B cell (primary cell): ENCODE data around the gene CDK4. TPM values are rescaled to one million over a fixed set of nuclear protein-coding genes. Genes with fewer than 3 reads are reported as not detected.
A peak's percentile ranks its signal among the peaks of the same experiment; 100 is the strongest.
"Not testable (repeated sequence)": the region's sequence is repeated elsewhere in the genome, so short reads cannot be mapped to it uniquely, and the experiment has no call there.

Source experiments
- ATAC-seq: fragments of 200-7000 bp; cut with Tn5 transposase; one replicate; pipeline ENCODE4 v1.10.0; 2021; ENCODE audit warnings: low read depth, mild to moderate bottlenecking, moderate number of reproducible peaks, moderate library complexity
- CTCF ChIA-PET: fragments of 350-600 bp; sonication (Branson Sonifier 250); formaldehyde crosslinking; loops from one replicate; lab custom pipeline; 2021; ENCODE audit warnings: antibody characterized with exemption, inconsistent platforms; lab: Charles Lee
- POLR2A ChIA-PET: fragments of 350-600 bp; sonication (Branson Sonifier 250); formaldehyde crosslinking; loops from one replicate; lab custom pipeline; 2021; ENCODE audit warnings: antibody characterized with exemption; lab: Charles Lee
- DNase-seq: peaks from one replicate; pipeline ENCODE4 v3.0.0; 2013
- H2AFZ ChIP-seq: 2 replicates; pipeline ENCODE4 v1.6.1; 2012; ENCODE audit warnings: mild to moderate bottlenecking, low read depth, low read length; ENCODE audit not compliant: insufficient read depth, poor library complexity, severe bottlenecking
- H3K27ac ChIP-seq, 2 donors: 1 replicate in 1 of 2; 2 replicates in 1 of 2; pipeline ENCODE4 v1.5.1; 2012 to 2013; ENCODE audit warnings: low read length in 2 of 2, mild to moderate bottlenecking in 2 of 2, moderate library complexity in 1 of 2
- H3K27me3 ChIP-seq, 4 experiments: fragments of 200-600 bp in 1 of 4; sonication (generic) in 1 of 4; replicated peaks in 1 of 4; 1 replicate in 2 of 4; 2 replicates in 2 of 4; pipeline versions ENCODE4 v1.6.1 to v1.7.0; 2013 to 2016; ENCODE audit warnings: low read length in 3 of 4, mild to moderate bottlenecking in 2 of 4, mixed read lengths in 1 of 4, moderate library complexity in 1 of 4; ENCODE audit not compliant: insufficient read depth in 4 of 4, control insufficient read depth in 3 of 4; ENCODE audit errors: control extremely low read depth in 1 of 4
- H3K36me3 ChIP-seq, 2 experiments: replicated peaks in 1 of 2; 1 replicate in 1 of 2; 2 replicates in 1 of 2; pipeline versions ENCODE4 v1.6.1 to v1.7.1; 2013; ENCODE audit warnings: low read length in 1 of 2; ENCODE audit not compliant: insufficient read depth in 2 of 2, control insufficient read depth in 1 of 2; ENCODE audit errors: control extremely low read depth in 1 of 2, extremely low read depth in 1 of 2
- H3K4me1 ChIP-seq, 2 donors: fragments of 200-600 bp in 1 of 2; sonication (generic) in 1 of 2; 1 replicate in 1 of 2; 2 replicates in 1 of 2; pipeline versions ENCODE4 v1.5.1 to v1.6.1; 2013 to 2017; ENCODE audit warnings: low read length in 2 of 2; ENCODE audit not compliant: control insufficient read depth in 2 of 2, insufficient read depth in 2 of 2
- H3K4me2 ChIP-seq: replicated peaks from 2 replicates; pipeline ENCODE3; 2012; ENCODE audit warnings: mild to moderate bottlenecking, low read depth, low read length; ENCODE audit not compliant: poor library complexity, severe bottlenecking
- H3K4me3 ChIP-seq, 5 experiments: fragments of 200-600 bp in 1 of 5; sonication (generic) in 1 of 5; 1 replicate in 3 of 5; 2 replicates in 2 of 5; pipeline versions ENCODE4 v1.5.1 to v1.7.0; 2011 to 2016; ENCODE audit warnings: low read length in 4 of 5, mild to moderate bottlenecking in 4 of 5, low read depth in 2 of 5, control low read depth in 1 of 5, moderate library complexity in 1 of 5; ENCODE audit not compliant: insufficient read depth in 1 of 5; ENCODE audit errors: control extremely low read depth in 1 of 5, extremely low read depth in 1 of 5
- H3K79me2 ChIP-seq: fragments of 200-600 bp; sonication (generic); one replicate; pipeline ENCODE4 v1.6.0; 2016; ENCODE audit warnings: low read length; ENCODE audit not compliant: control insufficient read depth, insufficient read depth
- H3K9ac ChIP-seq: fragments of 200-600 bp; sonication (generic); 2 replicates; pipeline ENCODE4 v1.6.1; 2017; ENCODE audit warnings: mild to moderate bottlenecking, low read length, moderate library complexity
- H3K9me3 ChIP-seq, 3 donors: one replicate each; pipeline versions ENCODE4 v1.6.1 to v1.7.1; 2013; ENCODE audit warnings: low read length in 2 of 3; ENCODE audit not compliant: control insufficient read depth in 2 of 3, insufficient read depth in 1 of 3; ENCODE audit errors: control extremely low read depth in 1 of 3
- H4K20me1 ChIP-seq: 2 replicates; pipeline ENCODE4 v1.6.0; 2012; ENCODE audit warnings: mild to moderate bottlenecking, low read length; ENCODE audit not compliant: insufficient read depth, control insufficient read depth, poor library complexity, severe bottlenecking
- H3K27ac Mint-ChIP-seq: one replicate; pipeline ENCODE4 v1.8.0; 2021; ENCODE audit warnings: mixed read lengths
- H3K27me3 Mint-ChIP-seq: one replicate; pipeline ENCODE4 v1.8.0; 2021; ENCODE audit warnings: mixed read lengths
- H3K4me1 Mint-ChIP-seq: one replicate; pipeline ENCODE4 v1.8.0; 2021; ENCODE audit warnings: mixed read lengths
- H3K4me3 Mint-ChIP-seq: one replicate; pipeline ENCODE4 v1.8.0; 2021; ENCODE audit warnings: mixed read lengths
- H3K9me3 Mint-ChIP-seq: one replicate; pipeline ENCODE4 v1.8.0; 2022; ENCODE audit warnings: mixed read lengths; ENCODE audit not compliant: insufficient read depth
- CTCF ChIP-seq: fragments of 200-600 bp; IDR thresholded peaks from one replicate; pipeline ENCODE4 v1.8.0; 2022; ENCODE audit warnings: antibody characterized with exemption, mild to moderate bottlenecking
- EZH2 ChIP-seq: IDR thresholded peaks from 2 replicates; pipeline ENCODE4 v1.6.1; 2012; ENCODE audit warnings: borderline replicate concordance, low read depth, mild to moderate bottlenecking, moderate library complexity, low read length; ENCODE audit not compliant: insufficient read depth, poor library complexity, severe bottlenecking
- WGBS: methylation state at CpG from one replicate; pipeline ENCODE4 v1.1.5; 2013; ENCODE audit warnings: missing lambda C conversion rate; ENCODE audit not compliant: insufficient coverage; 5-methylcytosine and 5-hydroxymethylcytosine counted together
- intact Hi-C: fragments of 100-400 bp; cut with micrococcal nuclease; formaldehyde crosslinking; loops from one replicate; pipeline ENCODE4 v1.10.0; 2022
- polyA plus RNA-seq: library from polyadenylated mRNA; depleted of rRNA; stranded (reverse); fragments of >200 nt; gene quantifications from 2 replicates; pipeline ENCODE4 v1.2.3, GENCODE V29; 2012
- total RNA-seq, 2 donors: library from RNA; stranded (reverse); fragments of 120-200 nt in 1 of 2; gene quantifications; 1 replicate in 1 of 2; 2 replicates in 1 of 2; pipeline versions ENCODE4 v1.2.3 to v1.2.4, GENCODE V29; 2013 to 2022

The CDK4 gene
- total and polyA plus RNA-seq, 2 donors (not counting 1 experiment from before 2014, with no cell fraction given) = 34.8 to 44.6 TPM

- CTCF ChIA-PET = interaction anchor here (0.5 kb wide), 1 partner anchor 34 kb away, joined by 4 read pairs; no protein-coding TSS in a partner anchor
- peak overlapping the region; percentile 20 for H3K27ac Mint-ChIP-seq
Measured at GRCh38 chr12:57722716-57723629, 29.1 kb downstream of the CDK4 start.

DNA sequence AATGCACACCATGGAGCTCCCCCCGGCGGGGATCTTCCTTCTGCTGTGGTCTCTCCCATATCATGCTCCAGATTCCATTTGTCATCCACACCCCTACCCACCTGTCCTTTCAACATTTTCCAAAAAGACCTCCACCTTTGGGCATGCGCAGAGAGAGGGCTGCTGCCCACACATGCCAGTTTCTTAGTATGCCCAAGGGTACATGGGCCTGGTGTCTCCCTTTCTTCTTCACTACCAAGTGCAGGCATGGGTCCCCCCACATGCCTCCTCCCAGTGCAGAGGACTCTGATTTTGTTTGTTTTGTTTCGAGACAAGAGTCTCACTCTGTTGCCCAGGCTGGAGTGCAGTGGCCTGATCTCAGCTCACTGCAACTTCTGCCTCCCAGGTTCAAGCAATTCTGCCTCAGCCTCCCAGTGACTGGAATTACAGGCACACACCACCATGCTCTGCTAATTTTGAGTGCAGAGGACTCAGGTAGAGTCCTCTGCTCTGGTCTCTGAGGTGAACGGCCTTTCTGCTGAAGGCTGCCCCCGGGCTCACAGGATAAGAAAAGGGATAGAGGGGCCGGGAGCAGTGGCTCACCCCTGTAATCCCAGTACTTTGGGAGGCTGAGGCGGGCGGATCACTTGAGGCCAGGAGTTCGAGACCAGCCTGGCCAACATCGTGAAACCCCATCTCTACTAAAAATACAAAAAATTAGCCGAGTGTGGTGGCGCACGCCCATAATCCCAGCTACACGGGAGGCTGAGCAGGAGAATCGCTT is 30.1 kb downstream of the CDK4 start:
- H3K9me3 Mint-ChIP-seq, H3K27me3 Mint-ChIP-seq, H3K4me3 Mint-ChIP-seq, DNase-seq, H3K27ac Mint-ChIP-seq, POLR2A ChIA-PET, H3K9me3 ChIP-seq, CTCF ChIA-PET, H3K27ac ChIP-seq, H3K9ac ChIP-seq, H3K4me2 ChIP-seq, ATAC-seq, intact Hi-C loops, H3K27me3 ChIP-seq, H2AFZ ChIP-seq, H3K4me3 ChIP-seq, H3K79me2 ChIP-seq: not testable (repeated sequence)
- 96% methylated on average over 10 of the region's 16 CpGs for WGBS
- H3K4me1 Mint-ChIP-seq = peaks cover 15% of the 10 kb centered on the region
- Histone ChIP-seq H3K4me1 (peaks cover 8 to 16% of the 10 kb centered on the region in 2 donors), H3K36me3 (peaks cover 1 to 55% of the 10 kb centered on the region in 2 experiments), H4K20me1 (peaks cover 20% of the 10 kb centered on the region)

More at GRCh38 chr12:57722716-57723629, 29.1 kb downstream of the CDK4 start:
- POLR2A ChIA-PET = interaction anchor here (0.6 kb wide), 1 partner anchor 1710 kb away, joined by 5 read pairs; no protein-coding TSS in a partner anchor
- Histone ChIP-seq H3K79me2 (no peaks in the 10 kb centered on the region), H4K20me1 (peaks cover 11% of the 10 kb centered on the region), H3K4me2 (no peak overlapping the region), H3K4me3 (no peak overlapping the region), H3K27ac (no peak overlapping the region), H3K4me1 (peaks cover 8 to 16% of the 10 kb centered on the region in 2 donors), H3K9ac (no peak overlapping the region), H3K9me3 (peaks cover 0 to 7% (median 0%) of the 10 kb centered on the region in 3 donors), H2AFZ (no peak overlapping the region), H3K27me3 (no peaks in the 10 kb centered on the region), H3K36me3 (peaks cover 0 to 58% of the 10 kb centered on the region in 2 experiments)
- no peak for ATAC-seq
- Mint-ChIP-seq H3K9me3 (no peaks in the 10 kb centered on the region), H3K4me1 (peaks cover 16% of the 10 kb centered on the region), H3K27me3 (no peaks in the 10 kb centered on the region), H3K4me3 (no peak overlapping the region)
- intact Hi-C loops = no loop called here
- DNase-seq = no peak
- TF ChIP-seq CTCF (no peak), EZH2 (no peak)
- whole genome bisulfite sequencing = 88% methylated on average over 4 of the region's 11 CpGs
